GM12874 (cell line): Measurements from ENCODE around the gene RTBDN.

Experiments used
- TF ChIP-seq, protein P1 (sequence below): IDR thresholded peaks from 2 replicates; pipeline ENCODE4 v1.5.1; 2011; ENCODE audit warnings: low read depth, mild to moderate bottlenecking, control low read depth, low read length, moderate library complexity; ENCODE audit not compliant: insufficient read depth

RTBDN gene

DNA sequence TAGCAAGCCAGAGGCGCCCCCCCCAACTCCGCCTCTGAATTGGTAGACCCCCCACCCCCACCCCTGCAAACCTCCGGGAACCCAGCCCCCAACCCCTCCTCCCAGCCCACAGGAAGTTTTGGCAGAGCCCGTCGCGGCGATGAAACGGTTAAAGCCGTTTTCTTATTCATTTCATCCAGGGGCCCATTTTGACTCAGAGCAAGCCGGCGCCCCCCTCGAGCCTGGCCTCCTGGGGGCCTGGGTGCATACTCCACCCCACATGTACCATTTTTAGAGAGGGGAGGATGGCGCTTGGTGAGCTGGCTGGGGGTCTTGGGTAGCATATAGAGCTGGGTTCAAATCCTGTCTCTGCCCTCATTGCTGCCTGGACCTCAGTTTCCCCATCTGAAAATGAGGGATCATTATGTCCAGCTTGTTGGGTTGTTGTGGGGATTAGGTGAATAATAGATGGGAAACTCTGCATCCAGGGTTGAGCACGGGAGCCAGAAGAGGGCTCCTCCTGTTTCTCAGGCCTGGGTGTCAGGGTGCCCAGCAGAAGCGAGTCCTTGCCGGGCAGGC lies 51.0 kb downstream of the RTBDN start:
- TF ChIP-seq, protein P1, sequence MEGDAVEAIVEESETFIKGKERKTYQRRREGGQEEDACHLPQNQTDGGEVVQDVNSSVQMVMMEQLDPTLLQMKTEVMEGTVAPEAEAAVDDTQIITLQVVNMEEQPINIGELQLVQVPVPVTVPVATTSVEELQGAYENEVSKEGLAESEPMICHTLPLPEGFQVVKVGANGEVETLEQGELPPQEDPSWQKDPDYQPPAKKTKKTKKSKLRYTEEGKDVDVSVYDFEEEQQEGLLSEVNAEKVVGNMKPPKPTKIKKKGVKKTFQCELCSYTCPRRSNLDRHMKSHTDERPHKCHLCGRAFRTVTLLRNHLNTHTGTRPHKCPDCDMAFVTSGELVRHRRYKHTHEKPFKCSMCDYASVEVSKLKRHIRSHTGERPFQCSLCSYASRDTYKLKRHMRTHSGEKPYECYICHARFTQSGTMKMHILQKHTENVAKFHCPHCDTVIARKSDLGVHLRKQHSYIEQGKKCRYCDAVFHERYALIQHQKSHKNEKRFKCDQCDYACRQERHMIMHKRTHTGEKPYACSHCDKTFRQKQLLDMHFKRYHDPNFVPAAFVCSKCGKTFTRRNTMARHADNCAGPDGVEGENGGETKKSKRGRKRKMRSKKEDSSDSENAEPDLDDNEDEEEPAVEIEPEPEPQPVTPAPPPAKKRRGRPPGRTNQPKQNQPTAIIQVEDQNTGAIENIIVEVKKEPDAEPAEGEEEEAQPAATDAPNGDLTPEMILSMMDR: no peak

DNA sequence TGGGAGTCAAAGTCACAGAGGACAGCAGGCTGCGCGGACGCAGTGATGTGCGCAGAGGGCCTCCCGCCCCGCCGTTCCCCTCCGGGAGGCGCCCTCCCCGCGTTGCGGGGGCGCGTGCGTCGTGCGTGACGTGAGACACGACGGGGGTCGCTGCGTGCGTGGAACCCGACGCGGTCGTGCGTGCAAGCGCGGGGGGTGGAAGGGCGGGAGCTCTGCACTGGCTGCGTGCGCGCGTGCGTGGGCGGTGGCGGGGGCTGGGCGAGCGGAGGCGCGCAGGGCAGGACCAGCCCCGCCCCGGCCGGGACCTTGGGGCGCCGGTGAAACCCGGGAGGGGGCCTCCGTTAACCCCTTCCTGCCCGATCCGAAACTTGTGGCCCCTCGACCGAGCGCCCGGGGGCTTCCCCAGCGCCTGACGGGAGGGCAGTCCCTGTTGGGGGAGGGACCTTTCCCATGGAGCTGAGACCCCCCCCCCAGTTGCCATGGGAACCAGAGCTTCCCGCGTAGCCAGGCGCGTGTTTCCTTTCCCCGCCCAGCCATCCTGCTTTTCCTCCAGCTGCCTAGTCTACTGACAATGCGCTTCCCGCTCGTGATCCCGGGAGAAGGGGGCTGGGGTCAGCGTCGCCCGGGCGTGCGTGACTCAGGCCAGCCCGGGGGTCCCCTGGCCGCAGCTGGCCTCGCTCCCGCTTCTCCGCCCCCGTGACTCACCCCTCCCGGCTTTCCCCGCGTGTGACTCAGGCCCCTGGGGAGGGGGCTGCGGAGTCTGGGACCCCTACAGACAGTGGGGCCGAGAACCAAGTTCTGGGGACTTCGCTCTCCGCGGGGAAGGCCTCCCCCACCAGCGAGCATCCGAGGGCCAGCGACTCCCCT lies 51.7 kb downstream of the RTBDN start:
- TF ChIP-seq, protein P1: 0 out of 2 replicates have a peak, but pooled peaks have one; percentile 19

DNA sequence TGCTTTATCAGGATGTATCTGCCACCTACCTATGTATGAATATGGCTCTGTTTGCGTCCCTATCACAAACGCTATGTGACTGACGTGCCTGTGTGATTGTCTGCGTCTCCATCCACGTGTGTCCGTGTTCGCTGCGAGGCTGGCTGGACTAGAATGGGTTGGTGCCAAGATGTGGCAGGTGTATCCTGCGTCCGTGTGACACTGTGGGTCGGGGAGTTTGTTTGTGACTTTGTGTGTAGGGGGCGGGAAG lies 52.3 kb downstream of the RTBDN start:
- TF ChIP-seq, protein P1: no peak

DNA sequence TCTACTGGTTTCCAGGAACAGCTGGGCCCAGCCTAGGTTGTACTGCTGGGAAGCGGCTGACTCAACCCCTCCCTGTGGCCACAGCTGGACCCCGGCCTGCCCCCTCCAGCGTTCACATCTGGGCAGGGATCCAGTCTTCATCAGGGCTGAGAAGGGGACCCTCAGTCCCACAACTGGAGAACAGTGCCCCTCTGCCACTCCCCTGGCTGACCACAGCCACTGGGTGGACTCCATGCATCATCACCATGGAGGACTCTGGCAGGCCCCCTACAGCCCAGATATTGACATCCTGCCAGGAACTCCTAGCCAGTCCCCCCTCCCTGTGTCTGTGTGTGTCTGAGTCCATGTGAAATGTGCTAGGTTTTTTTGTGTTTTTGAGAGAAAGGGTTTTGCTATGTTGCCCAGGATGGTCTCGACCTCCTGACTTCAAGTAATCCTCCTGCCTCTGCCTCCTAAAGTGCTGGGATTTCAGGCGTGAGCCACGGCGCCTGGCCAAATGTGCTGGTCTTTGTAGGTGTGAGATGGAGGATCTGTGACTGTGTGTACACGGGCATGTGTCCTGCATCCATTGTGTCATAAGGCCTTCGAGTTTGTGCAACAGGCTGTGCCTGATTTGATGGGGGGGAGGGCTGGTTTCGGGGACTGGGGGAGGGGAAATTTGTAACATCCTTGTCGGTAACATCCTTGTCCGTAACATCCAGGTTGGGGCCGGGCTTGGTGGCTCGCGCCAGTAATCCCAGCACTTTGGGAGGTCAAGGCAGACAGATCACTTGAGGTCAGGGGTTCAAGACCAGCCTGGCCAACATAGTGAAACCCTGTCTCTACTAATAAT lies 55.0 kb downstream of the RTBDN start:
- TF ChIP-seq, protein P1: no peak

DNA sequence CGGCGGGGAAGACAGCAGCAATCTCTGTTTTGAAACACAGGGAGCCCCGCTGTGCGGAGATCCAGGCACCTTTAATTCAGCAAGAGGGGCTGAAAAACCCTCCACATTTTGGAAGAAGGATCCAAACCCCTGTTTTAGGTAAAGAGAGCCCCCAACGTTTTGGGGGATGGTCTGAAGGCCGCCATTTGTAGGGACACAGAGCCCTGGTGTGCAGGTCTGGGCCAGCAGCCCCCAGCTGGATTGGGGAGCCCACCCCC lies 55.5 kb downstream of the RTBDN start:
- TF ChIP-seq, protein P1: no peak

DNA sequence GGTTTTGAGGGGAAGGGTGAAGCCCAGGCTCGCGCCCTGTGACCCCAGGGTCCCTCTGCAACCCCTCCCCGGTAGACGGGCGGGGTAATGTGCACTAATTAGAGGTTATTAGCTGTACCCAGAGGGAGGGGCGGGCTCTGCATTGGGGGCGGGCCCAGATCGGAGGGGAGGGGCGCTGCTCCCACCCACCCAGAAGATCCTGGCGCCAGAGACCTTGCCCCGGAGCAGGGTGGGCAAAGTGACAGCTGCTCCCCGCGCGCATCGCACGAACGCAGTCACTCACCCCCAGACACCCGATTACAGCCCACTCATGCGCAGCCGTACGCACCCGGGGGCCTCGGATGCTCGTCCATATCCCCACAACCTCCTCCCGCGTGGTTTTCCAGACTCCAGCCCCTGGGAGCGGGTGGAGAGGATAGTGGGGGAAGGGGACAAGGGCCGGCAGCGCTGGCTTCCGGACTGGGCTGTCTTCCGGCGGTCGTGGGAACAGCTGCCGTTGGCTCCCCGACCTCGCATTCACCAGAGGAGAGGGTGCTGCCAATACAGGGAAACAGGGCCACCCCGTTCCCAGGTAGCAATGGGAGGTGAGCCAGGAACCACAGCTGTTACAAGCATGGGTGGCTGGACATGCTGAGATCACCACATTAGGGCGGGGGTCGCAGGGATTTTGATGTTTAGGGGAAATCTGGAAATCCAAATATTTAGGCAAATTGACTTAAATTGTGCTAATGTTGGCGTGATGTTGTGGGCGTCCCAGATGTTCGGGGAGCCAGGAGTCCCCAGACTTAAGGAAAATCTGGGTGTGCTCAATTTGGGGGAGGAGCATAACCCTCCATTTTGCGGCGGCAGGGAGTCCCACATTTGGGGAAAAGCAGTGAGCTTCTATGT lies 56.1 kb downstream of the RTBDN start:
- TF ChIP-seq, protein P1: no peak
